NB4 (cell line): ENCODE data around the gene CBLC.

ENCODE experiments used
- CTCF ChIP-seq: IDR thresholded peaks from one replicate; pipeline ENCODE4 v1.5.1; 2012; ENCODE audit warnings: low read depth, low read length
- POLR2A ChIP-seq: IDR thresholded peaks from 2 replicates; pipeline ENCODE4 v1.6.1; 2011; ENCODE audit warnings: mild to moderate bottlenecking; ENCODE audit not compliant: insufficient read length; ENCODE audit errors: extremely low read depth

- TF ChIP-seq CTCF (no peak), POLR2A (no peak)
Measured at GRCh38 chr19:44731081-44731480, 46.6 kb upstream of the CBLC start.
